HepG2 (cell line): Measurements from ENCODE around the gene TRMT2A.

Source experiments
- ARID2 ChIP-seq: sonication (generic); formaldehyde crosslinking; IDR thresholded peaks from 2 replicates; pipeline ENCODE4 v1.8.1; 2022; ENCODE audit warnings: mild to moderate bottlenecking, missing genetic modification reagents, borderline replicate concordance
- BRF2 ChIP-seq: sonication (generic); formaldehyde crosslinking; IDR thresholded peaks from 2 replicates; pipeline ENCODE4 v1.8.1; 2022; ENCODE audit warnings: mild to moderate bottlenecking, missing genetic modification reagents
- CREB1 ChIP-seq, 2 experiments: fragments of 450-650 bp in 1 of 2; IDR thresholded peaks; 2 replicates each; pipeline ENCODE4 v1.6.1; 2016 to 2017; ENCODE audit warnings: control low read depth in 1 of 2, mild to moderate bottlenecking in 1 of 2, missing compliant biosample characterization in 1 of 2, missing genetic modification characterization in 1 of 2
- E2F1 ChIP-seq: sonication (generic); formaldehyde crosslinking; IDR thresholded peaks from 2 replicates; pipeline ENCODE4 v1.5.0; 2020; ENCODE audit warnings: missing genetic modification reagents
- HOXA3 ChIP-seq: sonication (generic); formaldehyde crosslinking; IDR thresholded peaks from 2 replicates; pipeline ENCODE4 v1.5.0; 2020; ENCODE audit warnings: missing genetic modification reagents
- HOXA7 ChIP-seq: sonication (generic); formaldehyde crosslinking; IDR thresholded peaks from 2 replicates; pipeline ENCODE4 v1.8.1; 2022; ENCODE audit warnings: mild to moderate bottlenecking, missing genetic modification reagents, moderate library complexity
- POLR2A ChIP-seq, 2 experiments: IDR thresholded peaks; 2 replicates each; pipeline ENCODE4 v1.6.1; 2011; ENCODE audit warnings: low read depth in 2 of 2, low read length in 2 of 2, mild to moderate bottlenecking in 1 of 2, moderate library complexity in 1 of 2; ENCODE audit not compliant: insufficient read depth in 1 of 2
- RFX5 ChIP-seq: IDR thresholded peaks from 2 replicates; pipeline ENCODE4 v1.6.1; 2011; ENCODE audit warnings: low read depth, low read length, improper control_type of control experiment
- TAF1 ChIP-seq: sonication (generic); formaldehyde crosslinking; IDR thresholded peaks from 2 replicates; pipeline ENCODE4 v1.4.0; 2020; ENCODE audit warnings: missing genetic modification reagents
- THRA ChIP-seq: sonication (generic); formaldehyde crosslinking; IDR thresholded peaks from 2 replicates; pipeline ENCODE4 v1.4.0; 2020; ENCODE audit warnings: missing genetic modification reagents, borderline replicate concordance
- TOE1 ChIP-seq: sonication (generic); formaldehyde crosslinking; IDR thresholded peaks from 2 replicates; pipeline ENCODE4 v1.4.0; 2020; ENCODE audit warnings: mild to moderate bottlenecking, missing genetic modification reagents
- ZNF317 ChIP-seq: sonication (generic); formaldehyde crosslinking; IDR thresholded peaks from 2 replicates; pipeline ENCODE4 v1.5.0; 2020; ENCODE audit warnings: mild to moderate bottlenecking, missing genetic modification reagents
- ZNF329 ChIP-seq: sonication (generic); formaldehyde crosslinking; IDR thresholded peaks from 2 replicates; pipeline ENCODE4 v1.9.0; 2021; ENCODE audit warnings: low read depth, mild to moderate bottlenecking, missing genetic modification reagents
- ZNF780A ChIP-seq: sonication (generic); formaldehyde crosslinking; IDR thresholded peaks from 2 replicates; pipeline ENCODE4 v1.8.0; 2022; ENCODE audit warnings: mild to moderate bottlenecking, missing genetic modification reagents, moderate library complexity

GRCh38 chr22:20084547-20085413, 32.2 kb downstream of the TRMT2A start:
- TF ChIP-seq ZNF317 (CRISPR knock-in tag): no peak; the same call in 1 of the 2 replicates
- TF ChIP-seq E2F1 (CRISPR knock-in tag): no peak
- no peak for TF ChIP-seq POLR2A (IDR thresholded peaks at IDR 0.05; ENCODE audit: insufficient read depth in 1 of 2, low read depth in 2 of 2, low read length in 2 of 2)
- TF ChIP-seq TAF1 (CRISPR knock-in tag): no peak
- TF ChIP-seq HOXA7 (CRISPR knock-in tag): no peak
- TF ChIP-seq RFX5: no peak
- no peak for TF ChIP-seq BRF2 (CRISPR knock-in tag)
- no peak for TF ChIP-seq TOE1 (CRISPR knock-in tag)
- peak; percentile 25; the same call in 1 of the 2 replicates for TF ChIP-seq HOXA3
- no peak for TF ChIP-seq ZNF780A
- no peak for TF ChIP-seq ARID2 (CRISPR knock-in tag)
- TF ChIP-seq CREB1 (IDR thresholded peaks at IDR 0.05): no peak
- no peak for TF ChIP-seq CREB1 (CRISPR knock-in tag; IDR thresholded peaks at IDR 0.05)
- TF ChIP-seq ZNF329 (CRISPR knock-in tag): no peak
- no peak for TF ChIP-seq THRA (CRISPR knock-in tag)
